GM19324 (cell line): ENCODE measurements around the gene PPFIBP1.

Experiments
- ATAC-seq: cut with Tn5 transposase; IDR thresholded peaks from one replicate; pipeline ENCODE4 v1.9.1; 2021; ENCODE audit warnings: mild to moderate bottlenecking, moderate library complexity; ENCODE audit not compliant: unreplicated experiment, low FRiP score

The PPFIBP1 gene

DNA sequence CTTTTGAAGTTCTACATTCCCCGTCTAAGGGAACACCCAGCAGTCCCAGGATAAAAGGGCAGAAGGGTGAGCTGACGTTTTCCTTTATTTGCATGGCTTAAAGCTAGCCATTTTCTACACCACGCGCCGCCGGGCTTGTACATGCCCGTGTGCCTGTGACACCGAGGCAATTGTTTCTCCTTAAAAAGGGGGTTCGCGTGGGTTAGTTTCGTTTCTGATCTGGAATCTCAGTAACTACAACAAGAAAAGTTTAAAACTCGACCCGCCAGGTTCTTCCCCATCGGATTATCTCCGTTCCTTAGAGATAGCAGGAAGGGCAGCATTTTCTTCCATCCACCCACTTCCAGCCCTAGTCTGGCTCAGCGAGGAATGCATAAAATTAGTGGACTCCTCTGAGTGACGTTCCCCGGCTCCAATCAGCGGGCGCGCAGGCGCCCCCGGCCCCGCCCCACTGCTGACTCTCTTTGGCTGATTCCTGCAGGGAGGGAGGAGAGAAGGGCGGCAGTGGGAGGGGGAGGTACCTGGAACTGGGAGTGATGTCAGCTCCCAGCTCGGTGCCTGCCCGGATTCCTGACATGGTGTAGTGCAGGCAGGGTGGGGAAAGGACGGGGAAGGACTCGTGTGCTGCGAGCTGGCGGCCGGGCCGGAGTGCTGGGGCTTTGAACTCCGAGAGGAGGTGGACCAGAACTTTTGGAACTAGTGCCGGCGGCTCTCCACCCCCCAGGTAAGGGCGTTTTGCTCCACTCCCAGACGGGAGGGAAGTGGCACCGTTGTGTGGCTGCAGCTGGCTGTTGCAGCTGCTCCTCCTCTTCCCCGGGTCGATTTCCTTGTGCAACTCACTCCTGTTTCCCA lies at the start of gene PPFIBP1:
Gene PPFIBP1 (plus strand): TSS at position 565 of the 852 bp plus-strand sequence. CDS start 109,191 bp downstream, outside the sequence.
- peak; percentile 98 for ATAC-seq

DNA sequence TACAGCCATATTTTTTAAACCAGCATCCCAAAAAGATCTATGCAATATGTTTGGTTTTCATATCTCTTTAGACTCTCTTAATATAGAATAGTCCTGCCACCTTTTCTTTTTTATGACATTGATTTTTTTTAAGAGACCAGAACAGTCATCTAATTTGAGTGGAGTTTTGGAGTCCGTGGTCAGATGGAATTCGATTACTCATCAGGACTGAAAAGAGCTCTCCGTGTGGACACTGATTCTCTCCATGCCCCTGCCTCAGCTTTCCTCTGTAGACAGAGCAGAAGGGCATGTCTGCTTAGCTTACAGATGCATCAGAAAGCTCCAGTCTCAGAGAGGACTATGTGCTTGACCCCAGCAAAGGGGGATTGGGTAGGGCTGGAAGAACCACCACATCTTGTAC lies 49.7 kb upstream of the PPFIBP1 start:
- no peak for ATAC-seq

DNA sequence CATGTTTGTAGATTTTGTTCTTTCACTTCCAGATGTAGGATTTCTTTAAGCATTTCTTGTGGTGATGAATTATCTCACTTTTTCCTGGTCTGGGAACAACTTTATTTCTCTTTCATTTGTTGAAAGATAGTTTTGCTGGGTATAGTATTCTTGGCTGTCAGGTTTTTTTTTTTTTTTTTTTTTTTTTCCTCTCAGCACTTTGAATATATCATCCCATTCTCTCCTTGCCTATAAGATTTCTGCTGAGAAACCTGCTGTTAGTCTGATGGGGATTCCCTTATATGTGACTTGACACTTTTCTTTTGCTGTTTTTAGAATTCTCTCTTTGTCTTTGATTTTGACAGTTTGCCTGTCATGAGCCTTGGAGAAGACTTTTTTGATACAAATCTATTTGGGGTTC lies 47.0 kb upstream of the PPFIBP1 start:
- no peak for ATAC-seq

DNA sequence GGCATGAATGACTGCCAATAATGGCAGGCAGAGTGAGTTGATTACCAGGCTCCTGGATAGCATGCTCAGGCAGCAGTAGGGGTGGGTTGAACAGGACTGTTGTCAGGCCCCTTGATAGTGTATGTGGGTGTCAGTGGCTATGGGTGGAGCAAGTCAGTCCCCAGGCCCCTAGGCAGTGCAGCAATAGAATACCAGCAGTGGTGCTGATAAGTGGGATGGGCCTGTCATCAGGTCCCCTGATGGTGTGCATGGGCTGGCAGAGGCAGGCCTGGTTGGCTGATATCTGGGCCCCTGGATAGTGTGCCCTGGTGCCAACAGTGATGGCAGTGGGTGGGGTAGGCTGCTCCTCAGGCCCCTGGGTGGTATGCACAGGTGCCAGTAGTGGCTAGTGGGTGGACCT lies 45.1 kb upstream of the PPFIBP1 start:
- ATAC-seq: no peak

DNA sequence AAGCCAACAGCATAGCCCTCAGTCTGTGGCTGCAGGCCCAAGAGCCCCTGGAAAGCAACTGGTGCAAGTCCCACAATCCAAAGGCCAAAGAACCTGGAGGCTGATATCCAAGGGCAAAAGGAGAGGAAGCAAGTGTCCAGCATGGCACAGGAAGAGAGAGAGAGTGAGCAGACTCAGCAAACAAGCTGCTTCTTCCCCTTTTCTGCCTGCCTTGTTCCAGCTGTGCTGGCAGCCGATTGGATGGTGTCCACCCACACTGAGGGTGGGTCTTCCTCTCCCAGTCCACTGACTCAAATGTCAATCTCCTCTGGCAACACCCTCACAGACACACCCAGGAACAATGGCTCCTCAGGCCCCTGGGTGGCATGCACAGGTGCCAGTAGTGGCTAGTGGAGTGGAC lies 44.0 kb upstream of the PPFIBP1 start:
- ATAC-seq: no peak

DNA sequence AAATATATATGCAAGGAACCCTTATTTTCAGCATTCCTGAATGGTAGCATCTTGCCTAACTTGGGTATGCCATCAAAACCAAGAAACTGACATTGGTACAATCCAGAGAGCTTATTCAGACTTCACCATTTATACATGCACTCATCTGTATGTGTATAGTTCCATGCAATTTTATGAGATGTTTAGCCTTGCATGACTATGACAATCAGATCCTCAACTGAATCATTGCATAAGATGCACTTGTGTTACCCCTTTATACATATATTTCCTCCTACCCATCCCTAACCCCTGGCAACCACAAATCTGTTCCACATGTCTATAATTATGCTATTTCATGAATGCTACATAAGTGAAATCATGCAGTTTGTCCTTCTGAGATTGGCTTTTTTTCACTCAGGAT lies 37.0 kb upstream of the PPFIBP1 start:
- no peak for ATAC-seq

DNA sequence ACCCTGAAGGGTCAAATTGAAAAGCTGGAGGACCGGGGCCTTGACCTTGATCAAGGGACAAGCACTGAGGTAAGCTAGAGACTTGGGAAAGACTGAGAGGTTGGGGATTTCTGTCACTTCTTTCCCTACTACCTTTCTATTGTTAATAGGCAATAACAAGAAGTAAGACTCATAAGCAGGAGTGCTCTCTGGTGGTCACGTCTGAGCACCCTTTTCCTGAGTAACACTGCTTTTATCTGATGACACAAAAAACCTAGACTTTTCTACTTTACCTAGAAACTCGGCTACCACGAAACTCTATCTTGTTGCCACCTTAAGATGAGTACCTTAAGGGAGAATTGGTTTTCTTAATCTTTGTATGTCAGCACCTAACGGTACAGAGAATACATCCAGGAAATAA lies 35.5 kb upstream of the PPFIBP1 start:
- ATAC-seq: no peak

DNA sequence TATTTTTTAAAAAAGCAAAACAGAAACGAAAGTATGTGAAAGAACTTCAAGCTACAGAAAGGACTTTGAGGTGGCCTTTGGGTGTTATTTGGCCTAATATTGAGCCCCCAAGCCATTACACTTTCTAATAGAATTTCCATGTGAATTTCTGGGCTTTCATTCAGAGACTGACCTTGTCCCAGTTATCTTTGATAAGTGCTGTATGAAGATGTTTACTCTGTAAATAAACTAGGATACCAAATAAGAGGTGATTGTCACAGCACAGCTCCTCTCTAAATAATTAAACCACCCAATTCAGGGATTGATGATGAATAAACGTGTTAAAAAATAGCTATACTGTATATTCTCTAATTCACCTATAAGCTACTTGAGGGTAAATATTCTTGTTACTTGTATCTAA lies 32.8 kb upstream of the PPFIBP1 start:
- ATAC-seq: no peak

DNA sequence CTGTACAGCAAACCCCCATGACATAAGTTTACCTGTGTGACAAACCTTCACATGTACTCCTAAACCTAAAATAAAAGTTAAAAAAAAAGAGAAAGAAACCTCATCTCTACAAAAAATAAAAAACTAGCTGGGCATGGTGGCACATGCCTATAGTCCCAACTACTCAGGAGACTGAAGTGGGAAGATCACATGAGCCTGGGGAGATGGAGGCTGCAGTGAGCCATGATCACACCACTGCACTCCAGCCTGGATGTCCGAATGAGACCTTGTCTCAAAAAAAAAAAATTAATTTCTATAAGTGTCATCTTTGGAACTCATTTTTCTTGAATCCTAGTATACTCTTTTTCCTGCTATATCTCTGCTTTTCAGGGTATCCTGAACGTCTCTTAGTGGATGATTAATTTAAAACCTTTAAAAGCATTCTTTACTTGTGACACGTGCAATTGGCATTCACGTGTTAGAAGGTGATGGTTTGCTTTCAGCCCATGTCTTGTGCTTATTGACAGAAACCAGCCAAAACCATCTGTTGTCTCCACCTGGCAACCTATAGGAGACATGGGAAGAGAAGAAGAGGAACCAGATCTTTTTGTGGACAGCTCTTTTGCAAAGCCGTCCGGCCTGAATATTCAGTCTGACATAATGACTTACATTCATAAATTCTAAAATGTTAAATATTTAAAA lies 30.6 kb upstream of the PPFIBP1 start:
- ATAC-seq: no peak

DNA sequence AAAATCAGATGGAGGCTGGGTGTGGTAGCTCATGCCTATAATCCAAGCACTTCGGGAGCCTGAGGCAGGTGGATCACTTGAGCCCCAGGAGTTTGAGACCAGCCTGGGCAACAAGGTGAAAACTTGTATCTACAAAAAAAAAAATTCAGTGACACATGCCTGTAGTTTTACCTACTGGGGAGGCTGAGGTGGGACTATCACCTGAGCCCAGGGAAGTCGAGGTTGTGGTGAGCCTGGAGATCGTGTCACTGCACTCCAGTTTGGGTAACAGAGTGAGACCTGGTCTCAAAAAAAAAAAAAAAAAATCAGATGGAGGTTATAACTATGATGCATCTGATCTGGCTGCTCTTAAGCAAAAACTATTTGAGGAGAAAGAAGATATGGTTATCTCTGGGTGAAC lies 26.6 kb upstream of the PPFIBP1 start:
- ATAC-seq: no peak

DNA sequence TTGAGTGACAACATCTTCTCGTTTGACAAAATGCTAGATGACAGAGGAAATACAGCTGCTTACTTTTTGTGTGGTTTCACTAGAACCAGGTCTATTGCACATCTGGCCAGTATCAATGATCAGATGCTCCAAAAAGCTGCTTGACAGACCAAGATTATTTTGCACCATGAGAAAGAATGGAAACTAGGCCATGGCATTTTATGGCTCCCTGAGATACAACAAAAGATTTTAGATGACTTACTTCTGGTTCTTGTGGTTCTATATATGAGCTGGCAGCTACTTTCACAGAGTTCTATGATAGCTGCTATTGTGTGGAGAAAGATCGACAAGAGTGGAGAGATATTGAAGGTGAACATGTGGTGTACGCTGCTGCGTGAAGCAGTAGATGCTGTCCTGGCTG lies 25.9 kb upstream of the PPFIBP1 start:
- ATAC-seq: no peak

DNA sequence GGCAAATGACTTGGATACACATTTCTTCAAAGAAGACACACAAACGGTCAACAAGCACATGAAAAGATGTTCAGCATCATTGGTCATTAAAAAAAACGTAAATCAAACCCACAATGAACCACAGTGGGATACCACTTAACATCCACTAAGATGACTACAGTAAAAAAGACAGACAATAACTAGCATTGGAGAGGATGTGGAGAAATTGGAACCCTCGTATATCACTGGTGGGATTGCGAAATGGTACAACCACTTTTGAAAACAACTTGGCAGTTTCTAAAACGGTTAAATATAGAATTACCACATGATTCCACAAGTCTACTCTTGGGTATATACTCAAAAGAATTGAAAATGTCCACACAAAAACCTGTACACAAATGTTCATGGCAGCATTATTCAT lies 25.2 kb upstream of the PPFIBP1 start:
- ATAC-seq: no peak

DNA sequence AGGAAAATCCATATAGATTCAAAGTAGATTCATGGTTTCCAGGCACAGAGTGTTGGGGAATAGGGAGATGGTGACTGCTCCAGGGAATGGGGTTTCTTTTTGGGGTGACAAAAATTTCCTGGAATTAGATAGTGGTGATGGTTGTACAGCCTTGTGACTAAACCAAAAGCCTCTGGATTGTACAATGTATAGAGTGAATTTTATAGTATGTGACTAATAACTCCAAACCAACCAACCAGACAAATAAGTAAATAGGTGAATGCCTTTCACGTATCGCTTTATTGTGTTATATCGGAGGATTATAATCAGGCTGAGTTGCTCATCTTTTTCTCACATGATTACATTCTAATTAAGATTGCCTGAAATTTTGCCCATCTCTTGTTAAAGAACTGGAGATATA lies 24.6 kb upstream of the PPFIBP1 start:
- no peak for ATAC-seq

DNA sequence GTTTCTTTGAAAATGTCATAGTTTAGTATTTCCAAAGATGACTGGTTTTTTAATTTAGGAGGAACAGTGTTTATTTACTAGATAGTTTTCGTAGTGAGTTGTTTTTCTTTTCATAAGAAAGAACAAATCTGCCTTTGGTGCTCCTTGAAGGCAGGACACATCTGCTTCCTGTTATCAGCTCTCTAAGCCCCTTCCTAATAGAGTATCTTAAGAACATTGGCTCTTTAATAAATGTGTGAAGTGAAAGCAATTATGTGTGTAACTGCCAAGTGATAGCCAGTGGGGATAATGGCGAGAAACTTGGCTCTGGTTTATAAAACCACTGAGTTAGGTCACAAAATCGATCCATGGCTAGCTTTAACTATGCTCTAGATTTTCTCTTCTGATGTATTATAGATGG lies 23.5 kb upstream of the PPFIBP1 start:
- no peak for ATAC-seq

DNA sequence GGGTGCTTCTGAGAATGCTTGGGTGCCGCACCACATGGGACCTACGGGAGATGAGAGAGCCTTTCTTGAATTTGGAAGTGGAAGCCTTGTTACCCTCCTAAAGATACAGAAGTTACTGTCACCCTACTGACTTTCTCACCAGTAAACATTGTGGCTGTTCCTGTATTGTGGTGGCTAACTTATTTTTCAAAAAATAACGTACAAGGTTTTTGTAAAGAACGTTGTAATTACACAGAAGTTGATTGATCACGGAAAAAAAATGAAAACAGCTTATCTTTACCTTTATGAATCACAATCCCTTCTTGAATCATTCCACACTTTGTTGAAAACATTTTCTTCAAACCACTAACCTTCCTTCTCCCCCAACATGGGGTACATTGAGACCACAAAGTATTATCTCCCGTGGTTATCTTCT lies 22.0 kb upstream of the PPFIBP1 start:
- ATAC-seq: no peak

DNA sequence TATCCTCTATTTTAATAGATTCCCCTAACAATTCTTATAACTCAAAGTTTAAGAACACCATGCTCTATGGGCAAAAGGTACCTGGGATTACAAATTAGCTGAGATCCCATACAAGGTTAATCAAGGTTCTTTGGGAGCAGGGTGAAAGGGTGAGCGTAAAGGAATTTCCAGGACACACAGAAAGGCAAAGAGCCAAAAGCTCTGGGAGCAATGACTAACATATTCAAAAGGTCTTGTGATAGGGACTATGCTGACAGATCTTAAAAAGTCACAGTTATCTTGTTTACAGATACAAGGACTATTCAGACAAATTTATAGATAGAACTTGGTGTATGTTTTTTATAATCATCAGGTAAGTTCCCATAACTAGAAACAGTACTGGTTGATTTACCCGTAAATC lies 19.5 kb upstream of the PPFIBP1 start:
- no peak for ATAC-seq

DNA sequence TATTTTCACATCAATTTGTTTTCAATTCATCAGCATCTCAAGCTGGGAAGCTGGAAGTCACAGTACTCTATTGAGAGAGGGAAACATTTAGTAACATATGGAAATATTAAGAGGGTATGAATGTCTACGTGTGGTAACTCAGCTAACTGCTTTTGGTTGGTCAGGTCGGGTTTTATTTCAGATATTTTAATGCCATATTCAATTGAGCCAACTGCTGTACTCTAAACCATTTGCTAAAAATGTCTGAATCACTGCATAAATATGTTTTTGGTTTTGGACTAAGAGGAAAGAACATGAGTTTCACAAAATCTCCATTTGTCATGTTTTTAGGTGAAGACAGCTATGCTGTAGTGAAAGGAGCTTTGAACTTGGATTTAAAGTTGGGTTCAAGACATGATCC lies 18.9 kb upstream of the PPFIBP1 start:
- no peak for ATAC-seq

DNA sequence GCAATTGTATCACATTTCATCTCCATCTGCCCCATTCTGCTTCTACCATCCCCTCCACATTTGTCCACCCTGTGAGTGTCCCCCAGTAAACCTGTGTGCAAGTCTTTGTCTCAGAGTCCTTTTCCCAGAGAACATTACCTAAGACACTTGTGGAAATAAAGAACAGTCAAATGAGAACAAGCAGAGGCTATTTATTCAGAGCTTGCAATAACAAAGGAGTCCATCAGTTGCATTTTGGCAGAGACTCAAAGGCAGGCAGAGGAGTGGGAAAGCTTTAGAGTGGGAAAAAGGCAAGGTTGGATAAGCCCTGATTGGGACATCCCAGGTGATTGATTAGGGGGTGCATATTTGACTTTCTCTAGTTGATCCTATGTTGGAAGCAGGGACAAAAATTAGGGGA lies 18.2 kb upstream of the PPFIBP1 start:
- no peak for ATAC-seq

DNA sequence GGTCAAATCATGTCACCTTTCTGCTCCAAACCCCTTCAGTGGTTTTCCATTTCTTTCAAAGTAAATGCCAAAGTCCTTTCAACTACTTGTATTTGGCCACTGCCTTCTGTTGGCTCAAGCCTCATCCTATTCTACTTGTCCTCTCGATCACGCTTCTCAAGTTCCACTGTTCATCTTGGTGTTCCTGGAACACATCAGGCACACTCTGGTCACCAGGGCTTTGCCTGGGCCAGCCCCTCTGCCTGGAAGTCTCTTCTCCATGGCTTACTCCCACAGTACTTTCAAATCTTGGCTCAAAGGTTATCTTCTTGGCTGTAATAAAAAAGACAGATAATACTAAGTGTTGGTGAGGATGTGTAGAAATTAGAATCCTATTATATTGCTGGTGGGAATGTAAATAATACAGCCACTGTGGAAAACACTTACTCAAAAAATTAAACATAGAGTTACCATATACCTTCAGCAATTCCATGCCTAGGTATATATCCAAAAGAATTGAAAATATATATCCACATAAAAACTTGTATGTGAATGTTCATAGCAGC lies 17.3 kb upstream of the PPFIBP1 start:
- ATAC-seq: no peak

DNA sequence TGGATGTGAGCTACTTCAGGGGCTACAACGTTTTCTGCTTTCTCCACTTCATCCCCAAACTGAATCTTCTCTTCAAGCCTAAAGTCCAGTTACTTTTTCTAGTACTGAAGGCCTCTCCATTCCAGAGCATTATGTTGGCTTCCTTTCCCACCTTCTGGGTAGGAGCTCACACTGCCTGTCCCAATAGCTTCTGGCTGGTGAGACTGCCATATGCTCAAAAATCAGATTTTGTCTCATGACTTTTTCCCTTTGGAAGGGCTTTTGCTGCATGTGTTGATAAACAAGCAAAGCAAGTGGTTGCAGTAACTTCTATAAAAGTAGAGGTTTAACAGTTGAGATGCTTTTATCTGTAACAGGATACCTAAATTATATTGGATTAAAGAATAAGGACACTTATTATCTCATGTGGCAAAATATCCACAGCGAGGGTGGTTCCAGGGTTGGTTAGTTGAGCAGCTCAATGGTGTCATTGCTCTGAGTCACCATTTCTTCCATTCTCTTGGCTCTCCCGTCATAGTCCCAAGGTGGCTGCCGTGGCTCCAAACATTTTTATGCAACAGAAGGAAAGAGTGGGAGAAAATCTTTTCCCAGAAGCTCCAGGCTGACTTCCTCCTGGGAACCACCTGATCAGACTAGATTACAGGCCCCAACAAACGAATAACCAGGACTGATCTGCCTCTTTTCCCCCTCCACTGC lies 15.1 kb upstream of the PPFIBP1 start:
- ATAC-seq: no peak

DNA sequence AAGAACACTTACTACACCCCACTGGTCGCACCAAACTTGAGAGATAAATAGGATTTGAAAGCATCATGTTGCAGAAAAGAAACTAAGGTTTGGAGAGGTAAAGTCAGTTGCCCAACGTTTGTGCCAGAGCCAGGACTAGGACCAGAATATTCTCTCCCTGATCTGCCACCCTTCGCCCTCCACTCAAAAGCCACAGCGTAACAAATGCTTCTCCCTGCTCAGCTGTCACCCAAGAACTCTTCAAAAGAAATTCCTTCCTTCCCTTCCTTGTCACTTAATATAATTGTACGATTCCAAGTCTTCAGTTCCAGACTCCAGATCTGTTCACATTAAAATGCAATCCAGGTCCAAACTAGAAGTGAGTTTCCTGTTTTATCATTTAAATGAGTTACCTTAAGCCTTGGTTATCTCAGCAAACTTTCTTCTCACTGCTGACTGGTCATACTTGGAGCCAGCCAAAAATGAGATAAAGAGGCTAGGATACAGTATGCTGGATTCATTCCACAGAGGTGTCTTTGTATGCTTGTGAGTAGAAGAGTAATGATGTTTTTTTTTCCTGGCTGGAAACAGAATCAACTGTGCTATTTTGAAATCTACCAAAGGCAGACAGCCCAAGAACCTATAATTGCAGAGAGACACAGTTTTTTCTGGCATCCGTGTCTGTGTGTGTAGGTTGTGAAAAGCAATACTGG lies 12.8 kb upstream of the PPFIBP1 start:
- no peak for ATAC-seq
